HG02798 (cell line): ENCODE data around the gene HIC2.
"Not testable (repeated sequence)": the region's sequence is repeated elsewhere in the genome, so short reads cannot be mapped to it uniquely, and the experiment has no call there.

ENCODE experiments used
- ATAC-seq: cut with Tn5 transposase; IDR thresholded peaks from one replicate; pipeline ENCODE4 v1.9.1; 2021; ENCODE audit warnings: mild to moderate bottlenecking; ENCODE audit not compliant: unreplicated experiment, poor library complexity

The HIC2 gene

DNA sequence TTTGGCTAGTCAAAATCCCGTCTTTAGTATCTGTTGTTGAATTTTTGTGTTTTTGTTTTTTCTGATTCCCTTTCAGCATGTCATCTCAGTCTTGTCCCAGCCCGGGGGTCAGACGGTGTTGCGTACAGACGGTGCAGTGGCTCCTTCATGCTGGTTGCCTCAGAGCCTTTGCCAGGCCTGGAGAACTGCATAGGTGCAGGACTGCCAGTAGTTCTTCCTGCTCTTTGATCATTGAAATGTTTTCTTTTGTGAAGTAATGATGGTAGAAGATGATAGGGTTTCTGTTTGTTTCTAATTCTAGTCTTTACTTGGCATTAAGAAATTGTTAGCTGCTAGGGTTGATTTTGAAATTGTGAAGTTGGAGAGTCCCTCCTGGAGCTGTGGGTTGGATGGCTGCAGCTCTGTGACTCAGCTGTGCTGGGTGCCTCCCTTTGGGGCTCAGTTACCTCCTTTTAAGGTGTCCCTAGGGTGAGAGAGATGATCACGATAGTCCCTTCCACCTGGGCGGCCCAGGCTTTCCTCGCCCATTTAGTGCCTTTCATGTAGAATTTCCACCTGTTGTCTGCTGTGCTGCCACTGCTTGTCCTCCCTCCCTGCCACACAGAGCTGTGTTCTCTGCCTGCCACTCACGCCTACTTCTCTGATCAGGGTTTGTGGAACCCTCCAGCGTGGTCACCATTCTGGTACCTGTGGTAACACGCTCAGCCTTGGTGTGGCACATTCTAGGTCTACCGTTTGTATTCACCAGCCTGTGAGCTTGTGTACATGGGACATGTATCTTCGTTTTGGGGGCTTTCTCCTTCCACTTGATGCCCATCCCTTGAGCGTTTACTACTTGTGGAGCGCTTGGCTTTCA lies 17.4 kb downstream of the HIC2 start:
- not testable (repeated sequence) for ATAC-seq

GRCh38 chr22:21435998-21436810 lies 19.0 kb downstream of the HIC2 start:
- ATAC-seq, result not testable (repeated sequence)

DNA sequence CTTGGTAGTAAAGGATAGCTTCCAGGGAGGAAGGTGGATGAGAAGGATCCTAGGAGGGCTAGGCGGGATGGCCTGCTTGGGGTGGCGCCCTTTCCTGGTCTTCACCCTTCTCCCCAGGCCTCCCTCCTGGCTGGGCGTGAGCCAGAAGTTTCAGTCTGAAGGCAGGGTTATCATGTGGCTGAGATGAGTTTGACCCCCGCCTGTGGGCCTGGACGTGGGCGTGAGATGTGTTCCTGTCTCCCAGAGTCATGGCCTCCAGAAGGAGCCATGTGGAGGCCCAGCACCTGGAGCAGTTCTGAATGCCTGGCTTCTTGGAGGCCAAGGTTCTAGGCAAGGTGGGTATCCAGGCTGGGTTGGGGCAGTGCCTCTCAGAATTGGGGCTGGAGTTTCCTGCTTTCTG lies 20.8 kb downstream of the HIC2 start:
- not testable (repeated sequence) for ATAC-seq

- ATAC-seq, result not testable (repeated sequence)
These were observed 23.0 kb downstream of the HIC2 start for GRCh38 chr22:21440018-21440636.

DNA sequence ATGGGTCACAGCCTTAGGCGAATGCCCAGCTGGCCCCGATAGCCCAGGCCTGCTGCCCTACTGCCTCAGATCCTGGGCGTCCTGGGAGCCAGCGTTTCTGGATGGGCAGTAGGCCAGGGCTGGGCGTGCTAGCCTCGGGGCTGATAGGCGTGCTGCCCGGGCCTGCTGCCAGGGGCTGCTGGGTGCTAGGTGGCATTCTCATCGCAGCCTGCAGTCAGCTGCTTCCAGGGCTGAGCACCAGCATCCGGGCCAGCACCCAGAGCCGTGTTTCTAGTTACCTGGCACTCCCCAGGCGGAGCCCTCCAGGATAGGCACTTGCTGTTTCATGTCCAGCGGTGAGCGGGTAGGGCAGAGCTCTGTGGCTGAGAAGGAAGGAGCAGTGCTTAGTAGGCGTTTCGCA lies 23.5 kb downstream of the HIC2 start:
- not testable (repeated sequence) for ATAC-seq

DNA sequence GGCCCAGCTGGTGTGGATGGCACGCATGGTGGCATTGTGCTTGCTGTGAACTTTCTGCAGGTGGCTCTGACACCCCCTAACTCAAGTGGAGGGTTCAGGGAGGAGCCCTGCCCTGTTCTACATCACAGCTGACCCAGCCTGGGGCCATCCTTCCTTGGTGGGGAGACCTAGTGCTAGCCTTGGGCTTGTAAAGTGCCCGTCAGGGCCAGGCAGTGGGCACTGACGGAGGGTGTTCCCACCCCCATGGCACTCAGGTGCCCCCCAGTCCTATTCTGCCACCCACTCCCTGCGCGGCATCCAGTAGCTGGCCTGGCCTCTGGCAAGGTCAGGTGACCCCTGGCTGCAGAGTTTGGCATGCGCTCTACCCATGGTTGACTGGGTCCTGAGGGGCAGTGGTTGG lies 24.0 kb downstream of the HIC2 start:
- ATAC-seq, result not testable (repeated sequence)

DNA sequence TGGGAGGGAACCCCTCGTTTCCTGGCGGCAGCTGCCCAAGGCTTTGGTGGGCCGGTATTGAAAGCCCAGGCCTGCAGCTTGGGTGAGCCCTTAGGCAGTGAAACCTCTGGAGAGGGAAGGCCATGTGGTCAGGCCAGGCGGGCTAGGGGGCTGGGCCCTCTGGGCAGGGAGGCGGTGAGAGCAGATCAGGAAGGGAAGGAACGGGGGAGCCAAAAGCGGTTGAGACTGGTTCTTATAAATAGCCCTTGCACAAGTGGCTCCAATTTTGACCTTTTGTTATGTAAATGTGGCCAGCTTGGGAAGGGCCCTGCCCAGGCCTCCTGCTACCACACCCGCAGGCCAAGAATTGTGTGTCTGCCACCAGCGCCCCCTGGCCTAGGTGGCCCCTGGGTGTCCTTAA lies 25.0 kb downstream of the HIC2 start:
- ATAC-seq, result not testable (repeated sequence)

DNA sequence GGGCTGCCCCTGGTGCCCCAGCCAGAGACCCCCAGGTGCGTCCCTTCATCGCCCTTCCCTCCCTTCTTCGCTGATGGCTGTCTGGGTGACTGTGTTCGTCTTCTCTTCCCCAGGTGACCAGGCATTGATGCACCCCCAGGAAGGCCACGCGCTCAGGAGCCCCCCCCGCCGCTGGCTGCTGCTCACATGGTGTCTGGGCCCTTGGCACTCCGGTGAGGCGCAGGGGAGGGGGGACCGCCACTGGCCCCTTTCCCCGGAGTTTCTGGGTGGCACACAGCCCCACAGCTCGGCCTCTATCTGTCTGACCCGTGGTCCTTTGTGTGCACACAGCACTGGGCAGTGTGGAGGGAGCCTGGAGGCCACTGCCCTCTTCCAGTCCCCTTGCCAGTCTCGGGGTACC lies 25.5 kb downstream of the HIC2 start:
- ATAC-seq, result not testable (repeated sequence)

- no peak for ATAC-seq
These were observed 26.0 kb downstream of the HIC2 start for GRCh38 chr22:21443057-21443734.

GRCh38 chr22:21443735-21444421 lies 26.7 kb downstream of the HIC2 start:
- no peak for ATAC-seq

DNA sequence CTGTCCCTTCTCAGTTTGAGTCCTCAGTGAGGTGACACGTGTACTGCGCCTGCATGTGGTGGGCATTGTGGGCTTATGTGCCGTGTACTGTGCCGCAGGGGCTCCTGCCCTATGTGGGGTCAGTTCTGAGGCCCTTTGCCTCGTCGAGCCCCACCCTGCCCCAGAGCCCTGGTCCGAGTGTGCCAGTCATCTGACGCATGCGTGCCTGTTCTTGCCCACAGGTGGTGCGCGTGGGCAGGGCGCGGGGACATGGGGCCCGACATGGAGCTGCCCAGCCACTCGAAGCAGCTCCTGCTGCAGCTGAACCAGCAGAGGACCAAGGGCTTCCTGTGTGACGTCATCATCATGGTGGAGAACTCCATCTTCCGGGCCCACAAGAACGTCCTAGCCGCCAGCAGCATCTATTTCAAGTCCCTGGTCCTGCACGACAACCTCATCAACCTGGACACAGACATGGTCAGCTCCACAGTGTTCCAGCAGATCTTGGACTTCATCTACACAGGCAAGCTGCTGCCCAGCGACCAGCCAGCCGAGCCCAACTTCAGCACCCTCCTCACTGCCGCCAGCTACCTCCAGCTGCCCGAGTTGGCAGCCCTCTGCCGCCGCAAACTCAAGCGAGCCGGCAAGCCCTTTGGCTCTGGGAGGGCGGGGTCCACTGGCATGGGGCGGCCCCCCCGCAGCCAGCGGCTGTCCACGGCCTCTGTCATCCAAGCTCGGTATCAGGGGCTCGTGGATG lies 27.7 kb downstream of the HIC2 start:
- no peak for ATAC-seq

GRCh38 chr22:21445437-21446127 lies 28.4 kb downstream of the HIC2 start:
- ATAC-seq, result no peak

DNA sequence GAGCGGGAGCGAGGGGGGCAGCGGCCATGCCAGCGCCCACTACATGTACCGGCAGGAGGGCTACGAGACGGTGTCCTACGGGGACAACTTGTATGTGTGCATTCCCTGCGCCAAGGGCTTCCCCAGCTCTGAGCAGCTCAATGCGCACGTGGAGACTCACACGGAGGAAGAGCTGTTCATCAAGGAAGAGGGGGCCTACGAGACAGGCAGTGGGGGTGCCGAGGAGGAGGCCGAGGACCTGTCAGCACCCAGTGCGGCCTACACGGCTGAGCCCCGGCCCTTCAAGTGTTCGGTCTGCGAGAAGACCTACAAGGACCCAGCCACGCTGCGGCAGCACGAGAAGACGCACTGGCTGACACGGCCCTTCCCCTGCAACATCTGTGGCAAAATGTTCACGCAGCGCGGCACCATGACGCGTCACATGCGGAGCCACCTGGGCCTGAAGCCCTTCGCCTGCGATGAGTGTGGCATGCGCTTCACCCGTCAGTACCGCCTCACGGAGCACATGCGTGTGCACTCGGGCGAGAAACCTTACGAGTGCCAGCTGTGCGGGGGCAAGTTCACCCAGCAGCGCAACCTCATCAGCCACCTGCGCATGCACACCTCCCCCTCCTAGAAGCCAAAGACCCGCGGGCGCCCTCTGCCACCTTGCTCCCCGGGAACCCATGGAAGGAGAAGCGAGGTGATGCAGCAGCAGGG lies 29.1 kb downstream of the HIC2 start:
- ATAC-seq, result no peak

DNA sequence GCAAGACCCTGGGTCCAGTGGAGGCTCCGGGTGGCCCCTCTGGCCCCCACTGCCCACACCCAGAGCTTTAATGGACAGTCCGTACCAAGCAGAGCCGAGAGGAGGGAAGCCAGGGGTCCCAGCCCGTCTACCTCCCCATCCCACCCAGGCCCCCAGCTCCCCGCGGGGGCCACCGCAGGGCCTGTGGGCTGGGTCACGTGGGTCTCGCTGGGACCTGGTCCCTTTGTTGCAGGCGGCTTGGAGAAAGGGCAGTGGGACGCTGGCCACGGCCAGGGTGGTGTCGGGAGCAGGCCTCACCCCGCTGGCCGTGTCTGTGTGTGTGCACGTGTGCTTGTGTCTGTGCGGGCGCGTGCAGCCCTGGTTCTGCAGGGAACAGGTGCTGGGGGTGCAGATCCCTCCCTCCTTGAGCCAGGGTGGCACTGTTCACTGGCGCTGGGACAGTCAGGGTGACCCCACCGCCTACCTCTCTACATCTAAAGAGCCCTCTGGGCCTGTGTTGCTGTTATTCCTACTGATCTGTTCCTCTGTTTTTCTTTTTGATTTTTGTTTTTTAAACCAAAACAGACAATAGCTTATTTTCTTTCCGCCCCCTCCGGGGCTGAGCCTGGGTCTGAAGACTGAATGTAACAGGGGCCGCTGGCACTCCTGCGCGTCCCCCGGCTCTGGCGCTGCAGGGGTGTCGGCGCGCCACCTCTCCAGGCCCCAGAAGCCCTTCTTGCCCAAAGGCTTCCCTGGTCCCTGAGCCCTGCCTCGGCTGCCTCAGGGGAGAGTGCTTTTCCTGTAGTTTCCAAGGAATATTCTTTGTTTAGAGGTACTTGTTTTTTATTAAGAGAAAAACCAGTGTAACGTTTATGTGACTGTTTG lies 29.9 kb downstream of the HIC2 start:
- ATAC-seq, result no peak

- no peak for ATAC-seq
These were observed 30.7 kb downstream of the HIC2 start for GRCh38 chr22:21447694-21448402.

DNA sequence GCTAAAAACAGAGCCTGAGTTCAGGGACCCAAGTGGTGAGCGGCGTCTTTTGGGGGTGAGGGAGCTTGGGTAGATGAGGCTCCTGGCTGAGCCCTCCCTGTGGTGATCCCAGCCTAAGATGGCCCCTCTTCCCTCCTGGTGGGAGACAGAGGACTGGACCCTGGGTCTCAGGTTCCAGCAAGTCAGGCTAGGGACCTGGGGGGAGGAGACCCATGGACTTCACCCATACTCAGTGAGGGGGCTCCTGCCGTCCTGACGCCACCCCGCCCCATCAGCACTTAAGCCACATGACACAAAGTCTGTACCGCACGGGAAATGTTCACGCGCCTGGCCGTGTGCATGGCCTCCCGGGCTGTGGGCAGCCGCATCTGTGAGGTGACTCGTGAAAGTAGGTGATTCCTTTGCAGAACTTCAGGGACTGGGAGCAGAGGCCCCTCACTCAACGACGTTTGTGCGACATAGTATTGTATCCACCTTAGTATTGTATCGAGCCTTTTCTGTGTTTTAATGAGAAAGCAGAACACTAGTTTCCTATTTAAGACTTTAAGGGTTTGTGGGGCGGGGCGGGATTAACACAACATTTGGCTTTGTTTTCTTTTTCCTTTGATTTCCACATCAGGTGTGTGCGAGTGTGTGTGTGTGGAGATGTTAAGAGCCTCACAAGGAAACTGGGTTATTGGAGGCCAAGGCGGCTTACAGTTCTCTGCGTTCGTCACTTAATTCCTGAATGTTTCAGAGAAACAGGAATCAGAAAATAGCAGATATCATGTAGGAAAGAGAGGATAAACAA lies 31.7 kb downstream of the HIC2 start:
- no peak for ATAC-seq
